ENCODE measurements around the gene SLITRK6. TPM values are rescaled to one million over a fixed set of nuclear protein-coding genes. Genes with fewer than 3 reads are reported as not detected.
"Not testable (repeated sequence)": the region's sequence is repeated elsewhere in the genome, so short reads cannot be mapped to it uniquely, and the experiment has no call there.

Gene SLITRK6
- total RNA-seq, 1 experiment from 2014 or later = not detected

GRCh38 chr13:85772367-85772766 lies 26.9 kb downstream of the SLITRK6 start:
- H3K36me3 ChIP-seq = no peaks in the 10 kb centered on the region
- H3K9me3 ChIP-seq (replicated peaks) = no peaks in the 10 kb centered on the region
- H3K4me1 ChIP-seq = no peaks in the 10 kb centered on the region
- no peak for DNase-seq
- H3K27me3 ChIP-seq = no peaks in the 10 kb centered on the region
- H3K27ac ChIP-seq = no peak overlapping the region
- H3K4me3 ChIP-seq = no peak overlapping the region

- Histone ChIP-seq H3K27ac (no peak overlapping the region), H3K27me3 (no peaks in the 10 kb centered on the region)
- DNase-seq = no peak
These were observed 27.4 kb downstream of the SLITRK6 start for GRCh38 chr13:85771856-85772255.

GRCh38 chr13:85768946-85769345 lies 30.3 kb downstream of the SLITRK6 start:
- no peak for DNase-seq
- Histone ChIP-seq H3K27me3 (no peaks in the 10 kb centered on the region), H3K36me3 (no peaks in the 10 kb centered on the region), H3K9me3 (replicated peaks) (no peaks in the 10 kb centered on the region), H3K4me1 (no peaks in the 10 kb centered on the region), H3K27ac (no peak overlapping the region), H3K4me3 (no peak overlapping the region)

More at GRCh38 chr13:85771856-85772255, 27.4 kb downstream of the SLITRK6 start:
- H3K4me3 ChIP-seq = no peak overlapping the region
- H3K9me3 ChIP-seq (replicated peaks) = no peaks in the 10 kb centered on the region
- no peaks in the 10 kb centered on the region for H3K4me1 ChIP-seq
- H3K36me3 ChIP-seq = no peaks in the 10 kb centered on the region

- Histone ChIP-seq H3K4me3 (no peak overlapping the region), H3K36me3 (no peaks in the 10 kb centered on the region), H3K4me1 (no peaks in the 10 kb centered on the region), H3K9me3 (replicated peaks) (no peaks in the 10 kb centered on the region), H3K27me3 (no peaks in the 10 kb centered on the region), H3K27ac (no peak overlapping the region)
- DNase-seq = no peak
These were observed 44.1 kb downstream of the SLITRK6 start for GRCh38 chr13:85755123-85755522.

GRCh38 chr13:85743201-85743770 lies 55.9 kb downstream of the SLITRK6 start:
- H3K36me3 ChIP-seq; H3K4me3 ChIP-seq; H3K27me3 ChIP-seq; H3K27ac ChIP-seq; DNase-seq; H3K4me1 ChIP-seq; H3K9me3 ChIP-seq (replicated peaks): not testable (repeated sequence)

Measured in SJCRH30 (cell line).